ENCODE results near the gene AMMECR1.
A peak's percentile ranks its signal among the peaks of the same experiment; 100 is the strongest.

AMMECR1 gene

GRCh38 chrX:110208092-110208491 is 109.8 kb downstream of the AMMECR1 start:
- no peak for DNase-seq

- no peak for DNase-seq
These were observed 112.9 kb downstream of the AMMECR1 start for GRCh38 chrX:110204986-110205385.

- no peak for DNase-seq
These were observed 116.1 kb downstream of the AMMECR1 start for GRCh38 chrX:110201799-110202198.

- DNase-seq, result no peak
These were observed 122.9 kb downstream of the AMMECR1 start for GRCh38 chrX:110194977-110195376.

- DNase-seq, result no peak
These were observed 125.4 kb downstream of the AMMECR1 start for GRCh38 chrX:110192516-110192915.

GRCh38 chrX:110188701-110189558 is 129.0 kb downstream of the AMMECR1 start:
- DNase-seq, result no peak

GRCh38 chrX:110183314-110183713 is 134.6 kb downstream of the AMMECR1 start:
- no peak for DNase-seq

GRCh38 chrX:110182865-110183264 is 135.0 kb downstream of the AMMECR1 start:
- DNase-seq, result no peak

GRCh38 chrX:110182362-110182761 is 135.5 kb downstream of the AMMECR1 start:
- no peak for DNase-seq

GRCh38 chrX:110181459-110182137 is 136.3 kb downstream of the AMMECR1 start:
- no peak for DNase-seq

GRCh38 chrX:110180928-110181310 is 137.0 kb downstream of the AMMECR1 start:
- DNase-seq, result no peak

- no peak for DNase-seq
These were observed 137.5 kb downstream of the AMMECR1 start for GRCh38 chrX:110180176-110180927.

- no peak for DNase-seq
These were observed 139.6 kb downstream of the AMMECR1 start for GRCh38 chrX:110178179-110178865.

- DNase-seq, result no peak
These were observed 142.2 kb downstream of the AMMECR1 start for GRCh38 chrX:110175696-110176095.

- DNase-seq, result no peak
These were observed 142.7 kb downstream of the AMMECR1 start for GRCh38 chrX:110175146-110175545.

- DNase-seq, result no peak
These were observed 144.4 kb downstream of the AMMECR1 start for GRCh38 chrX:110173192-110174175.

GRCh38 chrX:110172215-110172614 is 145.7 kb downstream of the AMMECR1 start:
- no peak for DNase-seq

GRCh38 chrX:110171442-110171841 is 146.4 kb downstream of the AMMECR1 start:
- no peak for DNase-seq

GRCh38 chrX:110170029-110170428 is 147.9 kb downstream of the AMMECR1 start:
- DNase-seq, result no peak

- no peak for DNase-seq
These were observed 149.3 kb downstream of the AMMECR1 start for GRCh38 chrX:110168585-110168984.

- peak; percentile 47 to 52 for DNase-seq
These were observed 149.9 kb downstream of the AMMECR1 start for GRCh38 chrX:110167952-110168451.
